GM18520 (cell line): ENCODE data around the gene APLP2.
"Not testable (repeated sequence)": the region's sequence is repeated elsewhere in the genome, so short reads cannot be mapped to it uniquely, and the experiment has no call there.

ENCODE experiments used
- ATAC-seq: cut with Tn5 transposase; IDR thresholded peaks from one replicate; pipeline ENCODE4 v1.9.1; 2021; ENCODE audit not compliant: unreplicated experiment

The APLP2 gene

GRCh38 chr11:130069659-130070108, at the start of gene APLP2:
TSS of gene APLP2 (plus strand) at chr11:130069894. CDS start at chr11:130069978, 84 bp downstream.
- ATAC-seq, result peak; percentile 92

GRCh38 chr11:130020323-130020722, 49.4 kb upstream of the APLP2 start:
- ATAC-seq, result no peak

GRCh38 chr11:130021606-130022005, 48.1 kb upstream of the APLP2 start:
- not testable (repeated sequence) for ATAC-seq

GRCh38 chr11:130022799-130023198, 46.9 kb upstream of the APLP2 start:
- ATAC-seq, result no peak

- ATAC-seq, result peak; percentile 94
Observed at GRCh38 chr11:130023204-130023603, 46.5 kb upstream of the APLP2 start.

- ATAC-seq, result no peak
Observed at GRCh38 chr11:130024361-130024760, 45.3 kb upstream of the APLP2 start.

- no peak for ATAC-seq
Observed at GRCh38 chr11:130025371-130025770, 44.3 kb upstream of the APLP2 start.

GRCh38 chr11:130029137-130029536, 40.6 kb upstream of the APLP2 start:
- ATAC-seq, result no peak

- ATAC-seq, result no peak
Observed at GRCh38 chr11:130031056-130031455, 38.6 kb upstream of the APLP2 start.

- ATAC-seq, result no peak
Observed at GRCh38 chr11:130031945-130032344, 37.7 kb upstream of the APLP2 start.

GRCh38 chr11:130032931-130033330, 36.8 kb upstream of the APLP2 start:
- no peak for ATAC-seq

- no peak for ATAC-seq
Observed at GRCh38 chr11:130034236-130034635, 35.5 kb upstream of the APLP2 start.

GRCh38 chr11:130037058-130037457, 32.6 kb upstream of the APLP2 start:
- no peak for ATAC-seq

GRCh38 chr11:130037881-130038585, 31.7 kb upstream of the APLP2 start:
- peak; percentile 82 for ATAC-seq

- ATAC-seq, result no peak
Observed at GRCh38 chr11:130040281-130040940, 29.3 kb upstream of the APLP2 start.

- no peak for ATAC-seq
Observed at GRCh38 chr11:130042093-130042591, 27.6 kb upstream of the APLP2 start.

- ATAC-seq, result no peak
Observed at GRCh38 chr11:130043575-130043974, 26.1 kb upstream of the APLP2 start.

- no peak for ATAC-seq
Observed at GRCh38 chr11:130047141-130047540, 22.6 kb upstream of the APLP2 start.

GRCh38 chr11:130049328-130049771, 20.3 kb upstream of the APLP2 start:
- no peak for ATAC-seq

- no peak for ATAC-seq
Observed at GRCh38 chr11:130050257-130050656, 19.4 kb upstream of the APLP2 start.

- no peak for ATAC-seq
Observed at GRCh38 chr11:130051082-130051481, 18.6 kb upstream of the APLP2 start.

GRCh38 chr11:130052567-130052966, 17.1 kb upstream of the APLP2 start:
- no peak for ATAC-seq
